HepG2 (cell line): ENCODE results near the gene ADRM1. TPM values are rescaled to one million over a fixed set of nuclear protein-coding genes. Genes with fewer than 3 reads are reported as not detected.

Experiments used
- ATM ChIP-seq: fragments of 450-650 bp; IDR thresholded peaks from 2 replicates; pipeline ENCODE4 v1.7.1; 2017; ENCODE audit warnings: mild to moderate bottlenecking, borderline replicate concordance
- CBFB ChIP-seq: sonication (generic); formaldehyde crosslinking; IDR thresholded peaks from 2 replicates; pipeline ENCODE4 v1.4.0; 2020; ENCODE audit warnings: missing genetic modification reagents
- CBX5 ChIP-seq: sonication (generic); formaldehyde crosslinking; IDR thresholded peaks from 2 replicates; pipeline ENCODE4 v1.4.0; 2020; ENCODE audit warnings: missing genetic modification reagents, borderline replicate concordance
- ETV6 ChIP-seq: sonication (generic); formaldehyde crosslinking; conservative IDR thresholded peaks from 2 replicates; pipeline ENCODE4 v1.4.0; 2020; ENCODE audit warnings: missing genetic modification reagents
- HES4 ChIP-seq: sonication (generic); formaldehyde crosslinking; IDR thresholded peaks from 2 replicates; pipeline ENCODE4 v1.9.0; 2021; ENCODE audit warnings: mild to moderate bottlenecking, missing genetic modification reagents, borderline replicate concordance
- HOXD1 ChIP-seq: sonication (generic); formaldehyde crosslinking; IDR thresholded peaks from 2 replicates; pipeline ENCODE4 v1.5.0; 2020; ENCODE audit warnings: missing genetic modification reagents
- KAT2B ChIP-seq: fragments of 150-350 bp; IDR thresholded peaks from 2 replicates; pipeline ENCODE4 v1.6.1; 2014; ENCODE audit warnings: low read depth, low read length, borderline replicate concordance
- NCOA2 ChIP-seq: sonication (generic); formaldehyde crosslinking; IDR thresholded peaks from 2 replicates; pipeline ENCODE4 v1.8.0; 2022; ENCODE audit warnings: inconsistent platforms
- NR1H2 ChIP-seq: sonication (generic); formaldehyde crosslinking; IDR thresholded peaks from 2 replicates; pipeline ENCODE4 v1.8.1; 2022; ENCODE audit warnings: low read depth, missing genetic modification reagents, borderline replicate concordance
- PHF21A ChIP-seq: sonication (generic); formaldehyde crosslinking; IDR thresholded peaks from 2 replicates; pipeline ENCODE4 v1.5.0; 2020; ENCODE audit warnings: mild to moderate bottlenecking, missing genetic modification reagents
- RAD21 ChIP-seq: fragments of 450-650 bp; formaldehyde crosslinking; IDR thresholded peaks from 2 replicates; pipeline ENCODE4 v1.5.0; 2020; ENCODE audit warnings: mild to moderate bottlenecking
- SRSF1 ChIP-seq: fragments of 200-400 bp; formaldehyde crosslinking; optimal IDR thresholded peaks from 2 replicates; pipeline ENCODE3; 2017; ENCODE audit warnings: mild to moderate bottlenecking, low read depth, low read length, moderate library complexity
- SRSF4 ChIP-seq: fragments of 200-400 bp; formaldehyde crosslinking; IDR thresholded peaks from one replicate; pipeline ENCODE4 v1.6.1; 2018; ENCODE audit warnings: mild to moderate bottlenecking, low read depth, low read length, moderate library complexity; ENCODE audit not compliant: poor library complexity, severe bottlenecking
- TCF7 ChIP-seq: sonication (generic); IDR thresholded peaks from 2 replicates; pipeline ENCODE4 v1.6.1; 2016; ENCODE audit warnings: antibody characterized with exemption, low read depth
- WIZ ChIP-seq: sonication (generic); formaldehyde crosslinking; IDR thresholded peaks from 2 replicates; pipeline ENCODE4 v1.5.1; 2020; ENCODE audit warnings: mild to moderate bottlenecking, missing genetic modification reagents
- ZFAT ChIP-seq: sonication (generic); formaldehyde crosslinking; conservative IDR thresholded peaks from 2 replicates; pipeline ENCODE4 v1.8.1; 2023; ENCODE audit warnings: missing genetic modification reagents, inconsistent platforms
- ZNF101 ChIP-seq: sonication (generic); formaldehyde crosslinking; IDR thresholded peaks from 2 replicates; pipeline ENCODE4 v1.4.0; 2020; ENCODE audit warnings: mild to moderate bottlenecking, low read depth, missing genetic modification reagents, borderline replicate concordance
- ZNF44 ChIP-seq: sonication (generic); formaldehyde crosslinking; IDR thresholded peaks from 2 replicates; pipeline ENCODE4 v1.5.1; 2020; ENCODE audit warnings: mild to moderate bottlenecking, missing genetic modification reagents
- ZNF558 ChIP-seq: sonication (generic); formaldehyde crosslinking; IDR thresholded peaks from 2 replicates; pipeline ENCODE4 v1.9.0; 2022; ENCODE audit warnings: mild to moderate bottlenecking, missing genetic modification reagents, borderline replicate concordance
- ZNF644 ChIP-seq: IDR thresholded peaks from 2 replicates; pipeline ENCODE4 v1.6.1; 2016; ENCODE audit warnings: low read depth
- polyA plus RNA-seq, 8 experiments: library from polyadenylated mRNA; depleted of rRNA in 3 of 8; stranded (reverse) in 7 of 8; unstranded in 1 of 8; fragments of >200 nt; fragmentation: Illumina TruSeq in 4 of 8; extraction: Trizol in 4 of 8; gene quantifications; 2 replicates each; pipeline versions ENCODE4 v1.2.1 to v1.2.3, GENCODE V29; 2011 to 2016; ENCODE audit warnings: low read depth in 4 of 8, missing spikeins in 1 of 8, mixed read lengths in 1 of 8; ENCODE audit not compliant: insufficient read depth in 1 of 8
- total RNA-seq, 5 experiments: library from RNA; depleted of rRNA; stranded (reverse); fragments of >200 nt; fragmentation: Illumina TruSeq; extraction: Trizol; gene quantifications; 2 replicates each; pipeline ENCODE4 v1.2.3, GENCODE V29; 2016; ENCODE audit warnings: low read depth in 1 of 5
- TF ChIP-seq, protein P1 (sequence below): sonication (generic); formaldehyde crosslinking; IDR thresholded peaks from 2 replicates; pipeline ENCODE4 v1.5.0; 2020; ENCODE audit warnings: missing genetic modification reagents, mild to moderate bottlenecking, borderline replicate concordance
- TF ChIP-seq, protein P2 (sequence below): fragments of 450-650 bp; IDR thresholded peaks from 2 replicates; pipeline ENCODE4 v1.6.1; 2017; ENCODE audit warnings: mild to moderate bottlenecking
- TF ChIP-seq, protein P3 (sequence below): sonication (generic); formaldehyde crosslinking; IDR thresholded peaks from 2 replicates; pipeline ENCODE4 v1.4.0; 2020; ENCODE audit warnings: low read depth, missing genetic modification reagents

ADRM1 gene
- total and polyA plus RNA-seq, 2 of the 13 experiments (the other 11 are each of a cell fraction or from before 2014, with no cell fraction given), result 92.9 to 154 TPM

GRCh38 chr20:62302341-62303061 lies at the start of gene ADRM1 (continued):
- TF ChIP-seq, protein P1, sequence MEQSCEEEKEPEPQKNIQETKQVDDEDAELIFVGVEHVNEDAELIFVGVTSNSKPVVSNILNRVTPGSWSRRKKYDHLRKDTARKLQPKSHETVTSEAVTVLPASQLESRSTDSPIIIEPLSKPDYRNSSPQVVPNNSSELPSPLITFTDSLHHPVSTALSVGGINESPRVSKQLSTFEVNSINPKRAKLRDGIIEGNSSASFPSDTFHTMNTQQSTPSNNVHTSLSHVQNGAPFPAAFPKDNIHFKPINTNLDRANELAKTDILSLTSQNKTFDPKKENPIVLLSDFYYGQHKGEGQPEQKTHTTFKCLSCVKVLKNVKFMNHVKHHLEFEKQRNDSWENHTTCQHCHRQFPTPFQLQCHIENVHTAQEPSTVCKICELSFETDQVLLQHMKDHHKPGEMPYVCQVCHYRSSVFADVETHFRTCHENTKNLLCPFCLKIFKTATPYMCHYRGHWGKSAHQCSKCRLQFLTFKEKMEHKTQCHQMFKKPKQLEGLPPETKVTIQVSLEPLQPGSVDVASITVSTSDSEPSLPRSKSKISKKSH (CRISPR knock-in tag), result no peak
- TF ChIP-seq ZNF44, result no peak
- no peak for TF ChIP-seq SRSF4
- peak; percentile 94 for TF ChIP-seq SRSF1
- no peak for TF ChIP-seq ZNF644 (CRISPR knock-in tag)
- 0 out of 2 replicates have a peak, but pooled peaks have one; percentile 41 for TF ChIP-seq NR1H2 (CRISPR knock-in tag)
- TF ChIP-seq NCOA2 (CRISPR knock-in tag), result peak; percentile 70
- peak; percentile 71 for TF ChIP-seq HOXD1 (CRISPR knock-in tag)
- TF ChIP-seq ATM, result no peak
- TF ChIP-seq WIZ (CRISPR knock-in tag), result no peak
- no peak for TF ChIP-seq KAT2B
- TF ChIP-seq CBX5 (CRISPR knock-in tag), result peak; percentile 69; the same call in 1 of the 2 replicates
- TF ChIP-seq ETV6 (CRISPR knock-in tag), result peak; percentile 96
- no peak for TF ChIP-seq ZNF101 (CRISPR knock-in tag)
- TF ChIP-seq HES4 (CRISPR knock-in tag), result peak; percentile 54
- TF ChIP-seq, protein P2, sequence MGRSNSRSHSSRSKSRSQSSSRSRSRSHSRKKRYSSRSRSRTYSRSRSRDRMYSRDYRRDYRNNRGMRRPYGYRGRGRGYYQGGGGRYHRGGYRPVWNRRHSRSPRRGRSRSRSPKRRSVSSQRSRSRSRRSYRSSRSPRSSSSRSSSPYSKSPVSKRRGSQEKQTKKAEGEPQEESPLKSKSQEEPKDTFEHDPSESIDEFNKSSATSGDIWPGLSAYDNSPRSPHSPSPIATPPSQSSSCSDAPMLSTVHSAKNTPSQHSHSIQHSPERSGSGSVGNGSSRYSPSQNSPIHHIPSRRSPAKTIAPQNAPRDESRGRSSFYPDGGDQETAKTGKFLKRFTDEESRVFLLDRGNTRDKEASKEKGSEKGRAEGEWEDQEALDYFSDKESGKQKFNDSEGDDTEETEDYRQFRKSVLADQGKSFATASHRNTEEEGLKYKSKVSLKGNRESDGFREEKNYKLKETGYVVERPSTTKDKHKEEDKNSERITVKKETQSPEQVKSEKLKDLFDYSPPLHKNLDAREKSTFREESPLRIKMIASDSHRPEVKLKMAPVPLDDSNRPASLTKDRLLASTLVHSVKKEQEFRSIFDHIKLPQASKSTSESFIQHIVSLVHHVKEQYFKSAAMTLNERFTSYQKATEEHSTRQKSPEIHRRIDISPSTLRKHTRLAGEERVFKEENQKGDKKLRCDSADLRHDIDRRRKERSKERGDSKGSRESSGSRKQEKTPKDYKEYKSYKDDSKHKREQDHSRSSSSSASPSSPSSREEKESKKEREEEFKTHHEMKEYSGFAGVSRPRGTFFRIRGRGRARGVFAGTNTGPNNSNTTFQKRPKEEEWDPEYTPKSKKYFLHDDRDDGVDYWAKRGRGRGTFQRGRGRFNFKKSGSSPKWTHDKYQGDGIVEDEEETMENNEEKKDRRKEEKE, result no peak
- no peak for TF ChIP-seq ZFAT (CRISPR knock-in tag)
- TF ChIP-seq, protein P3, sequence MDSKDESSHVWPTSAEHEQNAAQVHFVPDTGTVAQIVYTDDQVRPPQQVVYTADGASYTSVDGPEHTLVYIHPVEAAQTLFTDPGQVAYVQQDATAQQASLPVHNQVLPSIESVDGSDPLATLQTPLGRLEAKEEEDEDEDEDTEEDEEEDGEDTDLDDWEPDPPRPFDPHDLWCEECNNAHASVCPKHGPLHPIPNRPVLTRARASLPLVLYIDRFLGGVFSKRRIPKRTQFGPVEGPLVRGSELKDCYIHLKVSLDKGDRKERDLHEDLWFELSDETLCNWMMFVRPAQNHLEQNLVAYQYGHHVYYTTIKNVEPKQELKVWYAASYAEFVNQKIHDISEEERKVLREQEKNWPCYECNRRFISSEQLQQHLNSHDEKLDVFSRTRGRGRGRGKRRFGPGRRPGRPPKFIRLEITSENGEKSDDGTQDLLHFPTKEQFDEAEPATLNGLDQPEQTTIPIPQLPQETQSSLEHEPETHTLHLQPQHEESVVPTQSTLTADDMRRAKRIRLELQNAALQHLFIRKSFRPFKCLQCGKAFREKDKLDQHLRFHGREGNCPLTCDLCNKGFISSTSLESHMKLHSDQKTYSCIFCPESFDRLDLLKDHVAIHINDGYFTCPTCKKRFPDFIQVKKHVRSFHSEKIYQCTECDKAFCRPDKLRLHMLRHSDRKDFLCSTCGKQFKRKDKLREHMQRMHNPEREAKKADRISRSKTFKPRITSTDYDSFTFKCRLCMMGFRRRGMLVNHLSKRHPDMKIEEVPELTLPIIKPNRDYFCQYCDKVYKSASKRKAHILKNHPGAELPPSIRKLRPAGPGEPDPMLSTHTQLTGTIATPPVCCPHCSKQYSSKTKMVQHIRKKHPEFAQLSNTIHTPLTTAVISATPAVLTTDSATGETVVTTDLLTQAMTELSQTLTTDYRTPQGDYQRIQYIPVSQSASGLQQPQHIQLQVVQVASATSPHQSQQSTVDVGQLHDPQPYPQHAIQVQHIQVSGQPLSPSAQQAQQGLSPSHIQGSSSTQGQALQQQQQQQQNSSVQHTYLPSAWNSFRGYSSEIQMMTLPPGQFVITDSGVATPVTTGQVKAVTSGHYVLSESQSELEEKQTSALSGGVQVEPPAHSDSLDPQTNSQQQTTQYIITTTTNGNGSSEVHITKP, result peak; percentile 78
- TF ChIP-seq ZNF558, result no peak; the same call in 1 of the 2 replicates
- TF ChIP-seq PHF21A (CRISPR knock-in tag), result peak; percentile 87
- TF ChIP-seq RAD21 (CRISPR knock-in tag), result peak; percentile 94
- TF ChIP-seq CBFB, result peak; percentile 90
- TF ChIP-seq TCF7, result no peak
